Measurements from ENCODE around the gene TNNT2. TPM values are rescaled to one million over a fixed set of nuclear protein-coding genes. Genes with fewer than 3 reads are reported as not detected.

TNNT2 gene
- total and polyA plus RNA-seq, 2 of the 13 experiments (the other 11 are each of a cell fraction or from before 2014, with no cell fraction given), result 0.20 to 0.63 TPM

DNA sequence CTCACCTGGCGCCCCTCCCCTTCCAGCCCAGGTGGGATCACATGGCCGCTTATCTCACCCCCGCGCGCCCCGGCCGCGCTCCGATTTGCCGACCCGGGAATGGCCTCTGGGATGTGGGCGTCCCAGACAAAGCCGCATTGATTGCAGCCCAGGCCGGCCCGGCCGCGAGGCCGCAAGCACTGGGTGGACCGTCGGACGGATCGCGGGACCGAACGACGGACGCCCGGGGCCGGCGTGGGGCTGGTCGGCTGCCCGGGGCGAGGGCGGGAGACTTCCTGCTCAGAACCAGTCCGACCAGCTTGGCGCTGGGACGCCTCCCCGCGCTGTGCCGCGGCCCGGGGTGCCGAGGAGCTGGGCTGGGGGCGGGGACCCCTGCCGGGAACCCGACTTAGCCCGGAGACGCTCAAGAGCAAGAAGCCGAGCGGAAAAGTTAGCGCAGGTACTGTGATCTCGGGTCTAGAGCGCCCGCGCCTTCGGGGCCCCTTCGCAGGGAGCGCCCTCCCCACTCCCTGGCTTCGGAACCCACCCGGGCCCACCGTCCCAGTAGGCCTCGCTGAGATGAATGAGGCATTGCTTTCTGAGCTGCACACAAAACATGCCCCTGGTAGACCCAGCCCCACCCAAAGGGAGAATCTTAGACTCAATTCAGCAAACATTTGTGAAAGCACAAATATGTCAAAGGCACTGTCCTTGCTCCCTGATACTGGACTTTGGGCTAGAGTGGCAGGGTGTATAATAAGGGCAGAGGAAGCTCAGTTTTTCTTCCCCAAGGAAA is 22.1 kb upstream of the TNNT2 start (continued):
- no peak for TF ChIP-seq ZNF101 (CRISPR knock-in tag; IDR thresholded peaks at IDR 0.05; ENCODE audit: borderline replicate concordance, low read depth)
- TF ChIP-seq ZSCAN25 (CRISPR knock-in tag; IDR thresholded peaks at IDR 0.05), result peak; percentile 55; the same call in 1 of the 2 replicates
- TF ChIP-seq, protein P1, sequence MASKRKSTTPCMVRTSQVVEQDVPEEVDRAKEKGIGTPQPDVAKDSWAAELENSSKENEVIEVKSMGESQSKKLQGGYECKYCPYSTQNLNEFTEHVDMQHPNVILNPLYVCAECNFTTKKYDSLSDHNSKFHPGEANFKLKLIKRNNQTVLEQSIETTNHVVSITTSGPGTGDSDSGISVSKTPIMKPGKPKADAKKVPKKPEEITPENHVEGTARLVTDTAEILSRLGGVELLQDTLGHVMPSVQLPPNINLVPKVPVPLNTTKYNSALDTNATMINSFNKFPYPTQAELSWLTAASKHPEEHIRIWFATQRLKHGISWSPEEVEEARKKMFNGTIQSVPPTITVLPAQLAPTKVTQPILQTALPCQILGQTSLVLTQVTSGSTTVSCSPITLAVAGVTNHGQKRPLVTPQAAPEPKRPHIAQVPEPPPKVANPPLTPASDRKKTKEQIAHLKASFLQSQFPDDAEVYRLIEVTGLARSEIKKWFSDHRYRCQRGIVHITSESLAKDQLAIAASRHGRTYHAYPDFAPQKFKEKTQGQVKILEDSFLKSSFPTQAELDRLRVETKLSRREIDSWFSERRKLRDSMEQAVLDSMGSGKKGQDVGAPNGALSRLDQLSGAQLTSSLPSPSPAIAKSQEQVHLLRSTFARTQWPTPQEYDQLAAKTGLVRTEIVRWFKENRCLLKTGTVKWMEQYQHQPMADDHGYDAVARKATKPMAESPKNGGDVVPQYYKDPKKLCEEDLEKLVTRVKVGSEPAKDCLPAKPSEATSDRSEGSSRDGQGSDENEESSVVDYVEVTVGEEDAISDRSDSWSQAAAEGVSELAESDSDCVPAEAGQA (IDR thresholded peaks at IDR 0.05; ENCODE audit: low read depth), result no peak
- TF ChIP-seq, protein P1 (CRISPR knock-in tag; IDR thresholded peaks at IDR 0.05; ENCODE audit: borderline replicate concordance), result peak; percentile 77; the same call in 1 of the 2 replicates
- no peak for TF ChIP-seq ZNF337 (CRISPR knock-in tag; IDR thresholded peaks at IDR 0.05; ENCODE audit: borderline replicate concordance, low read depth)
- TF ChIP-seq, protein P2, sequence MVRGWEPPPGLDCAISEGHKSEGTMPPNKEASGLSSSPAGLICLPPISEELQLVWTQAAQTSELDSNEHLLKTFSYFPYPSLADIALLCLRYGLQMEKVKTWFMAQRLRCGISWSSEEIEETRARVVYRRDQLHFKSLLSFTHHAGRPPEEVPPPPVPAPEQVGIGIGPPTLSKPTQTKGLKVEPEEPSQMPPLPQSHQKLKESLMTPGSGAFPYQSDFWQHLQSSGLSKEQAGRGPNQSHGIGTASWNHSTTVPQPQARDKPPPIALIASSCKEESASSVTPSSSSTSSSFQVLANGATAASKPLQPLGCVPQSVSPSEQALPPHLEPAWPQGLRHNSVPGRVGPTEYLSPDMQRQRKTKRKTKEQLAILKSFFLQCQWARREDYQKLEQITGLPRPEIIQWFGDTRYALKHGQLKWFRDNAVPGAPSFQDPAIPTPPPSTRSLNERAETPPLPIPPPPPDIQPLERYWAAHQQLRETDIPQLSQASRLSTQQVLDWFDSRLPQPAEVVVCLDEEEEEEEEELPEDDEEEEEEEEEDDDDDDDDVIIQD (CRISPR knock-in tag; IDR thresholded peaks at IDR 0.05; ENCODE audit: low read depth), result no peak
- peak; percentile 40; the same call in 1 of the 2 replicates for TF ChIP-seq SKIL (CRISPR knock-in tag; IDR thresholded peaks at IDR 0.05; ENCODE audit: borderline replicate concordance)
- TF ChIP-seq ZSCAN20 (CRISPR knock-in tag; IDR thresholded peaks at IDR 0.05; ENCODE audit: borderline replicate concordance), result no peak
- TF ChIP-seq ZNF24 (IDR thresholded peaks at IDR 0.05), result 0 out of 2 replicates have a peak, but pooled peaks have one; percentile 15
